Esophagus squamous epithelium (tissue), 5 donors: ENCODE measurements around the gene NOXA1. TPM values are rescaled to one million over a fixed set of nuclear protein-coding genes. Genes with fewer than 3 reads are reported as not detected.
"Not testable (repeated sequence)": the region's sequence is repeated elsewhere in the genome, so short reads cannot be mapped to it uniquely, and the experiment has no call there.

Experiments
- DNase-seq: peaks from one replicate; lab custom pipeline; 2025; lab: John Stamatoyannopoulos, UW
- H3K27ac ChIP-seq, 4 donors: fragments of 200-600 bp; sonication (generic); one replicate each; pipeline ENCODE4 v1.5.1; 2016 to 2019; ENCODE audit warnings: mild to moderate bottlenecking in 1 of 4
- H3K27me3 ChIP-seq, 4 donors: fragments of 200-600 bp; sonication (generic); 1 replicate in 3 of 4; 2 replicates in 1 of 4; pipeline versions ENCODE4 v1.5.1 to v1.6.0; 2017 to 2021; ENCODE audit warnings: antibody characterized with exemption in 1 of 4
- H3K36me3 ChIP-seq, 3 donors: fragments of 200-600 bp; sonication (generic); one replicate each; pipeline ENCODE4 v1.5.1; 2016 to 2019
- H3K4me1 ChIP-seq, 3 donors: fragments of 200-600 bp; sonication (generic); one replicate each; pipeline ENCODE4 v1.5.1; 2017 to 2019
- H3K4me3 ChIP-seq, 4 donors: fragments of 200-600 bp; sonication (generic); 1 replicate in 3 of 4; 2 replicates in 1 of 4; pipeline ENCODE4 v1.5.1; 2016 to 2019; ENCODE audit warnings: mild to moderate bottlenecking in 2 of 4, moderate library complexity in 1 of 4
- H3K9me3 ChIP-seq, 3 donors: fragments of 200-600 bp; sonication (generic); one replicate each; pipeline ENCODE4 v1.5.1; 2016 to 2019
- POLR2A ChIP-seq, 4 donors: fragments of 450-650 bp; IDR thresholded peaks; one replicate each; pipeline ENCODE4 v1.6.1; 2017; ENCODE audit warnings: antibody characterized with exemption in 4 of 4, mild to moderate bottlenecking in 4 of 4, moderate library complexity in 3 of 4
- WGBS, 2 donors: methylation state at CpG; one replicate each; pipeline ENCODE4 v1.1.5; 2018; 5-methylcytosine and 5-hydroxymethylcytosine counted together
- intact Hi-C: fragments of 100-400 bp; cut with DNase I; formaldehyde crosslinking; loops from one replicate; pipeline ENCODE4 v1.15.0; 2022
- total RNA-seq, 4 donors: library from RNA; depleted of rRNA; stranded (reverse); fragments of >200 nt; gene quantifications; one replicate each; pipeline ENCODE4 v1.1.0, GENCODE V29; 2016
- TF ChIP-seq, protein P1 (sequence below), 6 experiments: fragments of 450-650 bp in 4 of 6; fragments of 200-600 bp in 2 of 6; sonication (generic) in 2 of 6; IDR thresholded peaks; one replicate each; pipeline ENCODE4 v1.5.1; 2016 to 2019; ENCODE audit warnings: antibody characterized with exemption in 6 of 6, mild to moderate bottlenecking in 4 of 6, moderate library complexity in 4 of 6
- donor health status: DM: yes; HTN: yes; CAD: no.

NOXA1 gene
- total RNA-seq, 4 donors from 2014 or later: 2.1 to 7.4 (median 4.8) TPM

DNA sequence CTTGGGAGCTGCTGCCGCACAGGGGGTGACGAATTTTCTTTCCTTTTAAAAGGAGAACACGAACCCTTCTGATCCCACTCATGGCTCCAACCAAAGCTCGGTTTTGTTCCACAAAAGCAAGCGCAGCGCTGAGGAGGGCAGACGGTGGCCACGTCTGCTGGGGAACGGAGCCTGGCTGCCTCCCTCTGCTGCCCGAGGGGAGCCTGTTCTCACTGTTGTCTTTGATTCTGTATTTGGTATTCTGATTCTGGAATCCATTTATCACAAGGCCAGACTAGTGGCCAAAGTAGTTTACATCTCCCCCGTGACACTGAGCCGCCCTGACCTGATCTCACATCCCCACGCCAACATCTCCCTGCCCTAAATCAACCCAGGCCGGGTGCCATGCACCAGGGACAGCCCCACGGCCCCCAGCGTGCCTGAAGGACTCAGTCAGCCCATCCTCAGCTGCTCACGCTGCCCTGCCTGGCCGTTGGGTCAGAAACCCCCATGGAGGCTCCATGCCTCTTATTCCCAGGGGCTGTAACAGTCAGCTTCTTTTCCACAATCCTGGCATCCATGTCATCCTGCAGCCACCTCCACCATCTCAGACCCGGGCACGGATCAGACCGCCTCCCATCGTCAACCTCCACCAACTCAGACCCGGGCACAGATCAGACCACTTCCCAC, 42.7 kb downstream of the NOXA1 start:
- Histone ChIP-seq H3K27ac (no peak overlapping the region), H3K9me3 (no peaks in the 10 kb centered on the region), H3K4me3 (no peak overlapping the region), H3K36me3 (no peaks in the 10 kb centered on the region), H3K27me3 (peaks cover 0 to 5% (median 0%) of the 10 kb centered on the region in 4 donors), H3K4me1 (peaks cover 0 to 16% (median 4%) of the 10 kb centered on the region in 3 donors)
- no peak for DNase-seq
- WGBS, 2 donors: 82 to 86% methylated on average over 17 to 19 of the region's 23 CpGs
- TF ChIP-seq, protein P1, sequence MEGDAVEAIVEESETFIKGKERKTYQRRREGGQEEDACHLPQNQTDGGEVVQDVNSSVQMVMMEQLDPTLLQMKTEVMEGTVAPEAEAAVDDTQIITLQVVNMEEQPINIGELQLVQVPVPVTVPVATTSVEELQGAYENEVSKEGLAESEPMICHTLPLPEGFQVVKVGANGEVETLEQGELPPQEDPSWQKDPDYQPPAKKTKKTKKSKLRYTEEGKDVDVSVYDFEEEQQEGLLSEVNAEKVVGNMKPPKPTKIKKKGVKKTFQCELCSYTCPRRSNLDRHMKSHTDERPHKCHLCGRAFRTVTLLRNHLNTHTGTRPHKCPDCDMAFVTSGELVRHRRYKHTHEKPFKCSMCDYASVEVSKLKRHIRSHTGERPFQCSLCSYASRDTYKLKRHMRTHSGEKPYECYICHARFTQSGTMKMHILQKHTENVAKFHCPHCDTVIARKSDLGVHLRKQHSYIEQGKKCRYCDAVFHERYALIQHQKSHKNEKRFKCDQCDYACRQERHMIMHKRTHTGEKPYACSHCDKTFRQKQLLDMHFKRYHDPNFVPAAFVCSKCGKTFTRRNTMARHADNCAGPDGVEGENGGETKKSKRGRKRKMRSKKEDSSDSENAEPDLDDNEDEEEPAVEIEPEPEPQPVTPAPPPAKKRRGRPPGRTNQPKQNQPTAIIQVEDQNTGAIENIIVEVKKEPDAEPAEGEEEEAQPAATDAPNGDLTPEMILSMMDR (IDR thresholded peaks at IDR 0.05): no peak
- TF ChIP-seq POLR2A (IDR thresholded peaks at IDR 0.05): no peak
- intact Hi-C loops: no loop called here

DNA sequence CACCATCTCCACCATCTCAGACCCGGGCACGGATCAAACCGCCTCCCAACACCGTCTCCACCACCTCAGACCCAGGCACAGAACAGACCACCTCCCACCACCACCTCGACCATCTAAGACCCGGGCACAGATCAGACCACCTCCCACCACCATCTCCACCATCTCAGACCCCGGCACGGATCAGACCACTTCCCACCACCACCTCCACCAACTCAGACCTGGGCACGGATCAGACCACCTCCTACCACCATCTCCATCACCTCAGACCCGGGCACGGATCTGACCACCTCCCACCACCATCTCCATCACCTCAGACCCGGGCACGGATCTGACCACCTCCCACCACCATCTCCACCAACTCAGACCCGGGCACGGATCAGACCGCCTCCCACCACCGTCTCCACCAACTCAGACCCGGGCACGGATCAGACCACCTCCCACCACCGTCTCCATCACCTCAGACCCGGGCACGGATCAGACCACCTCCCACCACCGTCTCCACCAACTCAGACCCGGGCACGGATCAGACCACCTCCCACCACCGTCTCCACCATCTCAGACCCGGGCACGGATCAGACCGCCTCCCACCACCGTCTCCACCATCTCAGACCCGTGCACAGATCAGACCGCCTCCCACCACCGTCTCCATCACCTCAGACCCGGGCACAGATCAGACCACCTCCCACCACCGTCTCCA, 43.3 kb downstream of the NOXA1 start:
- H3K4me1 ChIP-seq, DNase-seq, H3K27ac ChIP-seq, H3K27me3 ChIP-seq, H3K4me3 ChIP-seq, H3K9me3 ChIP-seq, H3K36me3 ChIP-seq, intact Hi-C loops: not testable (repeated sequence)
- WGBS, 2 donors: 85 to 89% methylated on average over 28 to 29 of the region's 35 CpGs

DNA sequence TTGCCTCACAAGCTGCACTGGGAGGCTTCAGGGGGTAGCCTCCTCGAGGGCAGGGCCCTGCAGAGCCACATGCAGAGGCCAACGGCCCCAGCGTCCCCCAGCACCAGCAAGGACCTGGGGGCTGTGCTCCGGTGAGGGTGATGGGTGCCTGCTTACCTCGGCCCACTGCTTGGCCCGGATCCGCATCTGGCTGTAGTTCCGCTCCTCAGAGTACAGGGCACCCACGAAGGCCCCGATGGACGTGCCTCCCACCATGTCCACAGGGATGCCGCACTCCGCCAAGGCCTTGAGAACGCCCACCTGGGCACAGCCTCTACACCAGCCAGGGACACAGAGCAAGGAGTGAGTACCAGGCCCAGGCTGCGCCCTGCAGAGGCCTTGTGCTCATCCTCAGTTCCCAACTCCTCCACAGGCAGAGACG, 44.0 kb downstream of the NOXA1 start:
- H3K4me3 ChIP-seq: no peak overlapping the region
- DNase-seq: no peak
- intact Hi-C loops: no loop called here
- H3K9me3 ChIP-seq: no peaks in the 10 kb centered on the region
- 85% methylated on average over 10 of the region's 16 CpGs; no CpG with 5 or more reads in 1 of the 2 donors for WGBS, 2 donors
- H3K36me3 ChIP-seq: no peaks in the 10 kb centered on the region
- H3K4me1 ChIP-seq: peaks cover 0 to 2% (median 0%) of the 10 kb centered on the region in 3 donors
- peaks cover 0 to 4% (median 0%) of the 10 kb centered on the region in 4 donors for H3K27me3 ChIP-seq
- TF ChIP-seq POLR2A (IDR thresholded peaks at IDR 0.05): no peak
- TF ChIP-seq, protein P1 (IDR thresholded peaks at IDR 0.05): no peak
- no peak overlapping the region for H3K27ac ChIP-seq

DNA sequence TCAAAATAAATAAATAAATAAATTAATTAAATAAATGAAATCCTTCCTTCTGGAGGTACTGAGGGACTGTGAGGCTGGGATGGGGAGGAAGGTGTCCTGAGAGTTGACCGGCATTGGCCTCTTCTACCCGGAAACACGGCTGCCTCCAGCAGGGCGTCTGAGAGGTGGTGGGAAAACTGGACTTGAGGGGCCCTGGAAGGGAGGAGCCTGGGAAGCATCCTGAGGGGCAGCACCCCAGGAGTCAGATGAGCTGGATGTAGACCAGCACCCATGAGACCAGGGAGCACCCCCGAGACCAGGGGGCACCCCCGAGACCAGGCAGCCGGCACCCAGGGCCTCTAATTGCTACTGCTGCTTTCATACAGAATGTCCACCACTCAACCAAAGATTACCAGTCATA, 44.7 kb downstream of the NOXA1 start:
- no peaks in the 10 kb centered on the region for H3K4me1 ChIP-seq
- no peaks in the 10 kb centered on the region for H3K36me3 ChIP-seq
- no peak for DNase-seq
- no peak overlapping the region for H3K27ac ChIP-seq
- no peaks in the 10 kb centered on the region for H3K9me3 ChIP-seq
- WGBS, 2 donors: 91 to 94% methylated on average over 5 to 7 of the region's 7 CpGs
- no peaks in the 10 kb centered on the region for H3K27me3 ChIP-seq
- intact Hi-C loops: no loop called here
- no peak overlapping the region for H3K4me3 ChIP-seq
- TF ChIP-seq POLR2A (IDR thresholded peaks at IDR 0.05): no peak
- TF ChIP-seq, protein P1 (IDR thresholded peaks at IDR 0.05): no peak

DNA sequence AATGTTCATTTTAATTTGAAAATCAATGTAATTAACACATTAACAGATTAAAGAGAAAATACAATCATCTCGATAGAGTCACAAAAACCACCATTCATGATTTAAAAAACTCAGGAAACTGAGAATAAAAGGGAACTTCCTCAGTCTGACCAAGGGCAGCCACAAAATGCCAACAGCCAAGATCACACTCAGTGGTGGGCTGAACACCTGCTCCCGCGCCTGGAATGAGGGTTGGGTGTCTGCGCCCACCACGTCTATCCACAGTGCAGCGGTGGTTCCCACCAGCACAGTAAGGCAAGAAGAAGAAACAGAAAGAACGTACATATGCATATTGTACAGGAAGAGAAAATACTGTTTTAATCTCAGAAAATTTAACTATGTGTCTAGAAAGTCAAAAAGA, 47.6 kb downstream of the NOXA1 start:
- WGBS, 2 donors: 62 to 77% methylated on average over 7 of the region's 7 CpGs

More for the DNA sequence above, 47.6 kb downstream of the NOXA1 start:
- H3K4me3 ChIP-seq: no peak overlapping the region
- H3K27me3 ChIP-seq: no peaks in the 10 kb centered on the region
- H3K27ac ChIP-seq: no peak overlapping the region
- H3K4me1 ChIP-seq: no peaks in the 10 kb centered on the region
- H3K36me3 ChIP-seq: no peaks in the 10 kb centered on the region
- peaks cover 0 to 9% (median 9%) of the 10 kb centered on the region in 3 donors for H3K9me3 ChIP-seq
- intact Hi-C loops: no loop called here
- TF ChIP-seq, protein P1 (IDR thresholded peaks at IDR 0.05): no peak
- no peak for TF ChIP-seq POLR2A (IDR thresholded peaks at IDR 0.05)
- no peak for DNase-seq
